CD4-positive, alpha-beta T cell (primary cell): Measurements from ENCODE around the gene TSPAN32. TPM values are rescaled to one million over a fixed set of nuclear protein-coding genes. Genes with fewer than 3 reads are reported as not detected.
A peak's percentile ranks its signal among the peaks of the same experiment; 100 is the strongest.

ENCODE experiments used
- ATAC-seq: fragments of 200-7000 bp; cut with Tn5 transposase; one replicate; pipeline ENCODE4 v1.10.0; 2022; ENCODE audit warnings: mild to moderate bottlenecking; ENCODE audit not compliant: poor library complexity
- CTCF ChIA-PET: fragments of 350-600 bp; sonication (Branson Sonifier 250); formaldehyde crosslinking; loops from one replicate; lab custom pipeline; 2021; ENCODE audit warnings: antibody characterized with exemption, inconsistent platforms; lab: Charles Lee
- POLR2A ChIA-PET: fragments of 350-600 bp; sonication (Branson Sonifier 250); formaldehyde crosslinking; loops from one replicate; lab custom pipeline; 2021; ENCODE audit warnings: antibody characterized with exemption, inconsistent platforms; lab: Charles Lee
- DNase-seq, 14 experiments: peaks; one replicate each; pipeline ENCODE4 v3.0.0-alpha.2; 2013 to 2020; ENCODE audit warnings: mixed read lengths in 2 of 14
- H3K27ac ChIP-seq, 2 donors: one replicate each; pipeline versions ENCODE4 v1.5.1 to v1.7.0; 2013; ENCODE audit warnings: low read length in 2 of 2, low read depth in 1 of 2, mild to moderate bottlenecking in 1 of 2
- H3K27me3 ChIP-seq, 2 experiments: 1 replicate in 1 of 2; 2 replicates in 1 of 2; pipeline versions ENCODE4 v1.6.1 to v1.7.0; 2013; ENCODE audit warnings: low read length in 2 of 2, control low read depth in 1 of 2, mild to moderate bottlenecking in 1 of 2, moderate library complexity in 1 of 2; ENCODE audit not compliant: insufficient read depth in 2 of 2, control insufficient read depth in 1 of 2
- H3K36me3 ChIP-seq: one replicate; pipeline ENCODE4 v1.6.1; 2013; ENCODE audit warnings: low read length, control low read depth; ENCODE audit not compliant: insufficient read depth
- H3K4me1 ChIP-seq: one replicate; pipeline ENCODE4 v1.6.1; 2013; ENCODE audit warnings: low read length, control low read depth; ENCODE audit not compliant: insufficient read depth
- H3K4me3 ChIP-seq: one replicate; pipeline ENCODE4 v1.5.1; 2013; ENCODE audit warnings: mild to moderate bottlenecking, low read length, moderate library complexity
- H3K9me3 ChIP-seq, 2 experiments: 1 replicate in 1 of 2; 2 replicates in 1 of 2; pipeline versions ENCODE4 v1.6.1 to v1.7.0; 2013; ENCODE audit warnings: low read length in 2 of 2, mild to moderate bottlenecking in 2 of 2, control low read depth in 1 of 2, moderate library complexity in 1 of 2; ENCODE audit not compliant: control insufficient read depth in 1 of 2, insufficient read depth in 1 of 2
- H3K27ac Mint-ChIP-seq: one replicate; pipeline ENCODE4 v1.8.0; 2020; ENCODE audit warnings: mixed read lengths
- H3K27me3 Mint-ChIP-seq: one replicate; pipeline ENCODE4 v1.8.0; 2021; ENCODE audit warnings: mixed read lengths
- H3K36me3 Mint-ChIP-seq: one replicate; pipeline ENCODE4 v1.8.0; 2021; ENCODE audit warnings: low read depth, mixed read lengths
- H3K4me1 Mint-ChIP-seq: one replicate; pipeline ENCODE4 v1.8.0; 2021; ENCODE audit warnings: low read depth, mixed read lengths
- H3K4me3 Mint-ChIP-seq: one replicate; pipeline ENCODE4 v1.8.0; 2020; ENCODE audit warnings: mild to moderate bottlenecking, mixed read lengths
- H3K9me3 Mint-ChIP-seq: one replicate; pipeline ENCODE4 v1.8.0; 2020; ENCODE audit warnings: mixed read lengths
- intact Hi-C, 2 experiments: fragments of 100-400 bp; cut with DNase I in 1 of 2; cut with micrococcal nuclease in 1 of 2; formaldehyde crosslinking; loops; one replicate each; pipeline versions ENCODE4 v1.15.1 to v1.9.0; 2023 to 2025; cut with DNase I, micrococcal nuclease
- total RNA-seq, 174 experiments: library from RNA in 2 of 174; stranded (reverse) in 2 of 174; gene quantifications; one replicate each; pipeline ENCODE4 v1.2.3 and lab custom pipeline; 2021 to 2026
- TF ChIP-seq, protein P1 (sequence below): fragments of 200-600 bp; IDR thresholded peaks from one replicate; pipeline ENCODE4 v1.8.0; 2022; ENCODE audit warnings: antibody characterized with exemption, mild to moderate bottlenecking

Gene TSPAN32
- total RNA-seq, 2 experiments from 2014 or later, result 81.8 TPM

DNA sequence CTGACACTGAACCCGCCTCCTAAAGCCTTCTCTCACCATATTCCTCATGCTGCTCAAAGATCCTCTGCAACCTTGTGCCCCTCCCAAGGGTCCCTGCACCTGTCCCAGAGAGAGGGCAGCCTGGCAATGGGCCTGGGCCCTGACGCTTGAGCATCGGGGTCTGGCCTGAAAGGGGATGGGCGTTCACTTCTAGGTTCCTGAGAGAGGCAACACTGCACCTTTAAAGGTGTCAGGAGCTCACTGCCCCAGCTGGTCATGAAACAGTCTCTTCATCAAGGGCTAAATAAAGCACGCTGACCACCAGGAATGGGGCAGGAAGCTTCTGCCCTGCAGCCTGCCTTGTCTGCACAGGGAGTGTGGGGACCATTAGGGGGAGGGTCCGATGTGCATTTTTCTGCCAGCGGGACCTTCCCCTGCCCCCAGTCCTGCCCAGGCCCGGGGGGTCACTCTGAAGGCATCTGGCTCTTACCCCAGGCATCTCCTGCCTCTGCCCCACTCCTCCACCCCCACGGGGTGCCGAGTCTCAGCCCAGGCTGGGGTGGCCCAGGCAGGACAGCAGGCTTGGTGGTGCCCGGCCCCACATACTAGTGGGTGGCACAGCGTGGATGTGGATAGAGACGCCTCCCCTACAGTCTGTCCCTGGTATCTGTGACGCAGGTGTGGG is 3.5 kb upstream of the TSPAN32 start:
- TF ChIP-seq, protein P1, sequence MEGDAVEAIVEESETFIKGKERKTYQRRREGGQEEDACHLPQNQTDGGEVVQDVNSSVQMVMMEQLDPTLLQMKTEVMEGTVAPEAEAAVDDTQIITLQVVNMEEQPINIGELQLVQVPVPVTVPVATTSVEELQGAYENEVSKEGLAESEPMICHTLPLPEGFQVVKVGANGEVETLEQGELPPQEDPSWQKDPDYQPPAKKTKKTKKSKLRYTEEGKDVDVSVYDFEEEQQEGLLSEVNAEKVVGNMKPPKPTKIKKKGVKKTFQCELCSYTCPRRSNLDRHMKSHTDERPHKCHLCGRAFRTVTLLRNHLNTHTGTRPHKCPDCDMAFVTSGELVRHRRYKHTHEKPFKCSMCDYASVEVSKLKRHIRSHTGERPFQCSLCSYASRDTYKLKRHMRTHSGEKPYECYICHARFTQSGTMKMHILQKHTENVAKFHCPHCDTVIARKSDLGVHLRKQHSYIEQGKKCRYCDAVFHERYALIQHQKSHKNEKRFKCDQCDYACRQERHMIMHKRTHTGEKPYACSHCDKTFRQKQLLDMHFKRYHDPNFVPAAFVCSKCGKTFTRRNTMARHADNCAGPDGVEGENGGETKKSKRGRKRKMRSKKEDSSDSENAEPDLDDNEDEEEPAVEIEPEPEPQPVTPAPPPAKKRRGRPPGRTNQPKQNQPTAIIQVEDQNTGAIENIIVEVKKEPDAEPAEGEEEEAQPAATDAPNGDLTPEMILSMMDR, result no peak
- ChIA-PET CTCF (interaction anchor here (1.3 kb wide), 1 partner anchor 122 kb away, joined by 3 read pairs; no protein-coding TSS in a partner anchor), POLR2A (interaction anchor here (1.3 kb wide), 1 partner anchor 102 kb away, joined by 4 read pairs; the partner anchor contains the start of gene TSSC4)
- no peaks in the 10 kb centered on the region for H3K27me3 Mint-ChIP-seq
- peaks cover 19% of the 10 kb centered on the region for H3K36me3 Mint-ChIP-seq
- Histone ChIP-seq H3K27me3 (no peaks in the 10 kb centered on the region), H3K4me3 (no peak overlapping the region), H3K36me3 (peaks cover 34% of the 10 kb centered on the region), H3K27ac (peak overlapping the region; percentile 12 to 54), H3K9me3 (no peaks in the 10 kb centered on the region), H3K4me1 (peaks cover 49% of the 10 kb centered on the region)
- no peak for ATAC-seq
- peak in 1 of 14 experiments; percentile 12 for DNase-seq
- peaks cover 52% of the 10 kb centered on the region for H3K4me1 Mint-ChIP-seq
- intact Hi-C loops, result loop anchor here in 1 of 2 experiments (2.0 kb wide), 1 partner anchor 101 kb away; no protein-coding TSS in a partner anchor
- peak overlapping the region; percentile 61 for H3K4me3 Mint-ChIP-seq
- no peaks in the 10 kb centered on the region for H3K9me3 Mint-ChIP-seq
- H3K27ac Mint-ChIP-seq, result peak overlapping the region; percentile 68

DNA sequence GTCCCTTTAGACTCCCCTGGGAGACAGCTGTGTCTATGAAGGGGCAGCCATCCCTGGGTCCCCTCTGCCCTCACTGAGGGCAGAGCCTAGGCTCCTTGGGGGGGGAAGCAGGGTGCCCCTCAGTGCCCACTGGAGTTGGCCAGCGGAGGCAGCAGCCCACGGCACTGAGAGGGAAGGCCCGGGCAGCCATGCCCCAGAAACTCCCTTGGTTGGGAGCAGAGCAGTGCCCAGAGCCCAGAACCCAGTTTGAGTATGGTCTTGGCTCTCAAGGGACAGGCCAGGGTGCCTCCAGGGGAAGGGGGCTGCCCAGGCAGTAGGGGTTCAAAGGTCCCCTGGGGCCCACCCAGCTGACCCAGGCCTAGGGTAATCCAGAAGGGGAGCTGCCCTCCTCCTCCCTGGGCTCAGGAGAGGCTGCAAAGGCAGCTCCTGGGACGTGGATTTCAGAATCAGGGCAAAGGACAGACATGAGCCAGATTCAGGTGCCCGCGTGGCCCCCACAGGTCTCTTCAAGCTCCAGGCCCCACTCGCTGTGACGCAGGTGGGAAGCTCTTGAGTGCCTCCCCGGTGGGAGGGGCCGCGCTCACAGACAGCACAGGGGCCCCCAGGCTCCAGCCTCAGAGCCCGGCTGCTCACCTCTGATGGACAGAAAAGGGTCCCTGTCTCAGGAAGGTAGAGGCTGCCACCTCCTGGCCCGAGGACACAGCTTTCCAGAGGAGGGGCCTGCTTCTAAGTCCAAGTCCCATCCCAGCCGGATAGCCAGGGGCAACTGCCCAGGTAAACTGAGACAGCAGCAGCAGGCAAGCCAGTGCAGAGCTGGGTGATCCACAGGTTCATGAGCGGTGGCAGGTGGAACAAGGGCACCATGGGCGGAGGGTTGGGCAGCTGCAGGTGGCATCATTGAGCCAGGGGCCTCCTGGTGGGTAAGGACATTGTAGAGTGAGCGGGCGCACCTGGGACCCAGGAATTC is 2.7 kb upstream of the TSPAN32 start:
- TF ChIP-seq, protein P1, result peak; percentile 22
- intact Hi-C loops, result loop anchor here in 1 of 2 experiments (2.0 kb wide), 1 partner anchor 102 kb away; no protein-coding TSS in a partner anchor
- peak overlapping the region; percentile 87 for H3K4me3 Mint-ChIP-seq
- peaks cover 53% of the 10 kb centered on the region for H3K4me1 Mint-ChIP-seq
- no peaks in the 10 kb centered on the region for H3K9me3 Mint-ChIP-seq
- H3K27ac ChIP-seq, result peak overlapping the region; percentile 12 to 54
- ATAC-seq (no peak), DNase-seq (peak in 4 of 14 experiments; percentile 18 to 31 (median 23))
- no peaks in the 10 kb centered on the region for H3K9me3 ChIP-seq
- H3K36me3 ChIP-seq, result peaks cover 35% of the 10 kb centered on the region
- H3K27ac Mint-ChIP-seq, result peak overlapping the region; percentile 89
- H3K27me3 Mint-ChIP-seq, result no peaks in the 10 kb centered on the region
- POLR2A ChIA-PET, result interaction anchor here (1.3 kb wide), 1 partner anchor 101 kb away, joined by 4 read pairs; the partner anchor contains the start of gene TSSC4
- H3K27me3 ChIP-seq, result no peaks in the 10 kb centered on the region
- CTCF ChIA-PET, result interaction anchor here (1.3 kb wide), 1 partner anchor 121 kb away, joined by 3 read pairs; no protein-coding TSS in a partner anchor
- H3K4me3 ChIP-seq, result no peak overlapping the region
- H3K4me1 ChIP-seq, result peaks cover 49% of the 10 kb centered on the region
- H3K36me3 Mint-ChIP-seq, result peaks cover 19% of the 10 kb centered on the region

DNA sequence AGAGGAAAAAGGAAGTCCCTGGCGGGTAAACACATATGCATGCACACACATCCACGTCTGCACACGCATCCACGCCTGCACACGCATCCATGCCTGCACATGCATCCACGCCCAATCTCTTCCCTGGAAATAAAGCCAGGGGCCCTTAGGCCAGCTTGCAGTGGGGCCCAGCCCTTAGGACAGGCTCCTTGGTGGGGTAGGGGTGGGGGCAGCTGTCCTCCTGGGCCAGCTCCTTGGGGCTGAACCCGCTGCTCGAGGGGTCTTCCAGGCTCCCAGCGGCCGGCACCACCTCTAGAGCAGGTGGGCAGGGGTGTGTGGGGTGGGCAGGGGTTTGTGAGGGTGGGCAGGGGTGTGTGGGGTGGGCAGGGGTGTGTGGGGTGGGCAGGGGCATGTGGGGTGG is 2.0 kb upstream of the TSPAN32 start:
- Mint-ChIP-seq H3K36me3 (peaks cover 20% of the 10 kb centered on the region), H3K27ac (peak overlapping the region; percentile 89), H3K9me3 (no peaks in the 10 kb centered on the region), H3K4me1 (peaks cover 57% of the 10 kb centered on the region), H3K27me3 (no peaks in the 10 kb centered on the region), H3K4me3 (peak overlapping the region; percentile 87)
- Histone ChIP-seq H3K27me3 (no peaks in the 10 kb centered on the region), H3K9me3 (no peaks in the 10 kb centered on the region), H3K27ac (peak overlapping the region in 1 of 2 donors; percentile 54), H3K4me3 (no peak overlapping the region), H3K4me1 (peaks cover 54% of the 10 kb centered on the region), H3K36me3 (peaks cover 38% of the 10 kb centered on the region)
- no peak for ATAC-seq
- TF ChIP-seq, protein P1, result no peak
- peak in 1 of 14 experiments; percentile 12 for DNase-seq
- intact Hi-C loops, result loop anchor here (2.0 to 10.0 kb wide), 5 partner anchors 78 to 588 kb away; partner anchors contain the start of genes CD81 (in 1 of the 2), CDKN1C (in 1 of the 2) and TSSC4 (in 1 of the 2)
- ChIA-PET CTCF (no interaction called here), POLR2A (interaction anchor here (5.5 kb wide), 1 partner anchor 78 kb away, joined by 36 read pairs; the partner anchor contains the start of gene CD81)
